ENCODE measurements around the gene NPB. TPM values are rescaled to one million over a fixed set of nuclear protein-coding genes. Genes with fewer than 3 reads are reported as not detected.

Gene NPB
- total RNA-seq, 2 experiments from 2014 or later = not detected

GRCh38 chr17:81890447-81891302 is 11.4 kb upstream of the NPB start:
- CTCF ChIA-PET = no interaction called here
- Mint-ChIP-seq H3K27me3 (no peaks in the 10 kb centered on the region), H3K27ac (peak overlapping the region; percentile 89), H3K9me3 (no peaks in the 10 kb centered on the region), H3K36me3 (peaks cover 47% of the 10 kb centered on the region), H3K4me1 (ENCODE audit: low read depth) (peaks cover 26% of the 10 kb centered on the region), H3K4me3 (peak overlapping the region; percentile 85)
- peak; percentile 41 for DNase-seq
- intact Hi-C loops (cut with micrococcal nuclease) = loop anchor here (1.0 kb wide), 1 partner anchor 19 kb away; the partner anchor contains the start of gene ARHGDIA
- POLR2A ChIA-PET = interaction anchor here (0.6 to 2.2 kb wide), 5 partner anchors 11 to 205 kb away, joined by 3 to 16 read pairs (median 4); partner anchors contain the start of genes ARHGDIA and PCYT2

- H3K4me3 Mint-ChIP-seq = peak overlapping the region; percentile 93
- H3K9me3 Mint-ChIP-seq = no peaks in the 10 kb centered on the region
- intact Hi-C loops (cut with micrococcal nuclease) = loop anchor here (1.0 kb wide), 1 partner anchor 20 kb away; the partner anchor contains the start of gene ARHGDIA
- peaks cover 45% of the 10 kb centered on the region for H3K36me3 Mint-ChIP-seq
- ChIA-PET POLR2A (interaction anchor here (0.6 to 2.2 kb wide), 5 partner anchors 12 to 206 kb away, joined by 3 to 16 read pairs (median 4); partner anchors contain the start of genes ARHGDIA and PCYT2), CTCF (no interaction called here)
- no peaks in the 10 kb centered on the region for H3K27me3 Mint-ChIP-seq
- H3K27ac Mint-ChIP-seq = peak overlapping the region; percentile 97
- no peak for DNase-seq
- peaks cover 26% of the 10 kb centered on the region for H3K4me1 Mint-ChIP-seq (ENCODE audit: low read depth)
Observed at GRCh38 chr17:81891303-81891552, 10.8 kb upstream of the NPB start.

- H3K9me3 Mint-ChIP-seq = no peaks in the 10 kb centered on the region
- POLR2A ChIA-PET = no interaction called here
- peaks cover 31% of the 10 kb centered on the region for H3K36me3 Mint-ChIP-seq
- H3K4me1 Mint-ChIP-seq (ENCODE audit: low read depth) = peaks cover 2% of the 10 kb centered on the region
- H3K4me3 Mint-ChIP-seq = no peak overlapping the region
- H3K27me3 Mint-ChIP-seq = no peaks in the 10 kb centered on the region
- intact Hi-C loops (cut with micrococcal nuclease) = no loop called here
- no peak overlapping the region for H3K27ac Mint-ChIP-seq
- CTCF ChIA-PET = no interaction called here
- no peak for DNase-seq
Observed at GRCh38 chr17:81895400-81895799, 6.6 kb upstream of the NPB start.

- no peak overlapping the region for H3K4me3 Mint-ChIP-seq
- peaks cover 8% of the 10 kb centered on the region for H3K27me3 Mint-ChIP-seq
- peaks cover 8% of the 10 kb centered on the region for H3K4me1 Mint-ChIP-seq (ENCODE audit: low read depth)
- intact Hi-C loops (cut with micrococcal nuclease) = no loop called here
- no peak for DNase-seq
- POLR2A ChIA-PET = interaction anchor here (0.5 kb wide), 1 partner anchor 74 kb away, joined by 6 read pairs; no protein-coding TSS in a partner anchor
- no peak overlapping the region for H3K27ac Mint-ChIP-seq
- H3K9me3 Mint-ChIP-seq = no peaks in the 10 kb centered on the region
- peaks cover 28% of the 10 kb centered on the region for H3K36me3 Mint-ChIP-seq
- CTCF ChIA-PET = no interaction called here
Observed at GRCh38 chr17:81898029-81898866, 3.8 kb upstream of the NPB start.

GRCh38 chr17:81898885-81899284 is 3.2 kb upstream of the NPB start:
- ChIA-PET POLR2A (no interaction called here), CTCF (no interaction called here)
- H3K36me3 Mint-ChIP-seq = peaks cover 28% of the 10 kb centered on the region
- peaks cover 8% of the 10 kb centered on the region for H3K27me3 Mint-ChIP-seq
- no peak for DNase-seq
- no peak overlapping the region for H3K27ac Mint-ChIP-seq
- no peaks in the 10 kb centered on the region for H3K9me3 Mint-ChIP-seq
- H3K4me3 Mint-ChIP-seq = no peak overlapping the region
- intact Hi-C loops (cut with micrococcal nuclease) = no loop called here
- peaks cover 8% of the 10 kb centered on the region for H3K4me1 Mint-ChIP-seq (ENCODE audit: low read depth)

GRCh38 chr17:81899514-81900166 is 2.4 kb upstream of the NPB start:
- DNase-seq = no peak
- ChIA-PET CTCF (no interaction called here), POLR2A (no interaction called here)
- Mint-ChIP-seq H3K36me3 (peaks cover 28% of the 10 kb centered on the region), H3K4me1 (ENCODE audit: low read depth) (peaks cover 8% of the 10 kb centered on the region), H3K9me3 (no peaks in the 10 kb centered on the region), H3K4me3 (no peak overlapping the region), H3K27ac (no peak overlapping the region), H3K27me3 (peaks cover 8% of the 10 kb centered on the region)
- intact Hi-C loops (cut with micrococcal nuclease) = no loop called here

- intact Hi-C loops (cut with micrococcal nuclease) = no loop called here
- POLR2A ChIA-PET = no interaction called here
- DNase-seq = no peak
- Mint-ChIP-seq H3K27ac (no peak overlapping the region), H3K4me1 (ENCODE audit: low read depth) (peaks cover 8% of the 10 kb centered on the region), H3K9me3 (no peaks in the 10 kb centered on the region), H3K4me3 (no peak overlapping the region), H3K36me3 (peaks cover 25% of the 10 kb centered on the region), H3K27me3 (peaks cover 8% of the 10 kb centered on the region)
- CTCF ChIA-PET = no interaction called here
Observed at GRCh38 chr17:81900181-81900820, 1.7 kb upstream of the NPB start.

GRCh38 chr17:81901167-81902022 is 643 bp upstream of the NPB start:
- POLR2A ChIA-PET = interaction anchor here (0.6 kb wide), 1 partner anchor 46 kb away, joined by 4 read pairs; no protein-coding TSS in a partner anchor
- CTCF ChIA-PET = no interaction called here
- no peaks in the 10 kb centered on the region for H3K9me3 Mint-ChIP-seq
- H3K27me3 Mint-ChIP-seq = peaks cover 8% of the 10 kb centered on the region
- H3K27ac Mint-ChIP-seq = no peak overlapping the region
- no peak for DNase-seq
- peaks cover 8% of the 10 kb centered on the region for H3K4me1 Mint-ChIP-seq (ENCODE audit: low read depth)
- H3K36me3 Mint-ChIP-seq = peaks cover 21% of the 10 kb centered on the region
- intact Hi-C loops (cut with micrococcal nuclease) = no loop called here
- no peak overlapping the region for H3K4me3 Mint-ChIP-seq

- Mint-ChIP-seq H3K4me1 (ENCODE audit: low read depth) (peaks cover 8% of the 10 kb centered on the region), H3K9me3 (no peaks in the 10 kb centered on the region), H3K27me3 (peaks cover 8% of the 10 kb centered on the region), H3K27ac (no peak overlapping the region), H3K4me3 (no peak overlapping the region), H3K36me3 (peaks cover 21% of the 10 kb centered on the region)
- POLR2A ChIA-PET = no interaction called here
- CTCF ChIA-PET = no interaction called here
- no peak for DNase-seq
- intact Hi-C loops (cut with micrococcal nuclease) = no loop called here
Observed at GRCh38 chr17:81902653-81903414, 796 bp downstream of the NPB start.

GRCh38 chr17:81903415-81903831 is 1.4 kb downstream of the NPB start:
- ChIA-PET POLR2A (no interaction called here), CTCF (no interaction called here)
- H3K27me3 Mint-ChIP-seq = peaks cover 8% of the 10 kb centered on the region
- DNase-seq = no peak
- intact Hi-C loops (cut with micrococcal nuclease) = no loop called here
- H3K27ac Mint-ChIP-seq = no peak overlapping the region
- H3K36me3 Mint-ChIP-seq = peaks cover 16% of the 10 kb centered on the region
- no peak overlapping the region for H3K4me3 Mint-ChIP-seq
- H3K9me3 Mint-ChIP-seq = no peaks in the 10 kb centered on the region
- peaks cover 8% of the 10 kb centered on the region for H3K4me1 Mint-ChIP-seq (ENCODE audit: low read depth)

Data from activated CD4-positive, alpha-beta memory T cell treated with anti-CD3 and anti-CD28 coated beads for 36 hours (primary cell).